T-helper 22 cell (primary cell): Measurements from ENCODE around the gene CALHM5.

ENCODE experiments used
- DNase-seq: peaks from one replicate; pipeline ENCODE4 v3.0.0-alpha.2; 2020; ENCODE audit warnings: low read depth

Gene CALHM5

DNA sequence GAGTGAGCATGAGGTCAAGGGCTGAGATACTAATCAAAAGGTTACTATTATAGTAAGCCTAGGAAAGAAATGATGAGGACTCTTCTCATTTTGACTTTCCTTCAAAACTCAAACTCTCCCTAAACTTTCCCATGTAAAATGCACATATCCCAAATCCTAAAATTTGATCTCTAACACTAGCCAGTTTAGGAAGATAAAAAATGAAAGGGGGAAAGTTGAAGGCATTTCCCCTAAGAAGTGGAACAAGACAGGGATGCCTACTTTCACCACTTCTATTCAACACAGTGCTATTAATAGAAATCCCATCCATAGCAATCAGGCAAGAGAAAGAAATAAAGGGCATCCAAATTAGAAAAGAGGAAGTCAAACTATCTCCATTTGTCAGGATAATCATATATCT lies 2.9 kb upstream of the CALHM5 start:
- DNase-seq = no peak

DNA sequence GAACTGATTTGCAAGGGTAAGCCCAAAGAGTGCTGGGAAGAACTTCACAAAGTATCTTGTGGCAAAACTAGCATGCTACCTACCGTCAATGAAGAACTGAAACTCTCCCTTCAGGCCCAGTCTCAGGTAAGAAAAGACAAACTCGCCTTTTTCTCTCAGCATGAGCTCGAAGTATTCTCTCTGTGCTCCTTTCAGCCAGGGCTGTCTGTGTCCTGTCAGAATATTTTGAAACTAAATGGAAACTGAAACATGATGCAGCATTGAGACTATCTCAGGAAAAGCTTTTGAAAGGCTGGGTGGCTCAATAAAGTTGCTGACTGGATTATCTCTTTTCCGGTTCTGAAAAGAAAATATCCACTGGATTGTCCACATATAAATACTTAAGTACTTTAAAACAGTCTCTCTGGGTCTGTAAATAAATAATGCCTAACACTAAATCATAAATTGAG lies 696 bp downstream of the CALHM5 start:
- no peak for DNase-seq

DNA sequence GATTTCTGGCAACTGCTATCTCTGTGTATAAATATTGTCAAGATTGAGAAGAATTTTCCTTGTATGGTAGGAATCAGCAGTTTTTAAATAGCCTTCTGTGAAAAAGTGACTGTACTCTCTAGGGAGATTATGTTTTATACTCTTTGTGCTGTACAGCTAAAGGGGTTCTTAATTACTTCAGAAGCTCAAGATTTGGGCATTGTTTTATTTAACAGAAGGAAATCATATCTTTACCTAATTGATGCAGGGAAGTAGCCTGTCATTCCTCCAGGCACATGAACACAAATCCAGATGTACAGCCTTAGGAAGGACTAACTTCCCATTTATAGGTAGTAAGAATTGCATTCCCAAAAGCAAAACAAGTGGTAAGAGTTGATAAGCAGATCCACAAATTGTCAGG lies 1.3 kb downstream of the CALHM5 start:
- DNase-seq = no peak

DNA sequence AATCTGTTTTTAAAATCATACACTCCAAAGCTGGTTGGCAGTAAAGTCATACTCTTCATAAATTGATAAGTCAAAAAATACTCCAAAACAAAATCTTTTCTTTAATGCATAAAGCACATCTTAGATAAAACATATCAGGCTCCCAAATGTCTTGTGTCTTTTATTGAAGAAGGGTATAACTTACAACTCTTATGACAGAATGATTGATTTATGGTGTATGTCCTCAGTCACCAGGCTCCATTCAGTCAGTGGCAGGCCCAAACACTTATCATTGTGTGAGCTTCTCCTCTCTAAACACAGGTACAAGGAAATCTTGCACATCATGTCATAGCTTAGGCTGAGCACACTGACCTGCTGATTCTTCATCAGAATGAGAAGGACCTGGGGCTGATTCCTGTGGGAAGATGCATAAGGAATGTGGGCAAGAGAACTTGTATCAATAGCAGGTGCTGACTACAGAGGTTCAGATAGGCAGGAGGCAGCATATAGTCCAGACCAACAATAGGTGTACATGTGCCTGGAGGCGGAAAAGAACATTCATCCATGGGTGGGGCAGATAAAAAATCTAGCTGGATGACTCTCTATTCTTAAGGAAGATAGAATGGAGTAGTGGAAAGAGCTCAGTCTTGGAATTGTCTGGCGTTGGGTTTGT lies 1.9 kb downstream of the CALHM5 start:
- no peak for DNase-seq

DNA sequence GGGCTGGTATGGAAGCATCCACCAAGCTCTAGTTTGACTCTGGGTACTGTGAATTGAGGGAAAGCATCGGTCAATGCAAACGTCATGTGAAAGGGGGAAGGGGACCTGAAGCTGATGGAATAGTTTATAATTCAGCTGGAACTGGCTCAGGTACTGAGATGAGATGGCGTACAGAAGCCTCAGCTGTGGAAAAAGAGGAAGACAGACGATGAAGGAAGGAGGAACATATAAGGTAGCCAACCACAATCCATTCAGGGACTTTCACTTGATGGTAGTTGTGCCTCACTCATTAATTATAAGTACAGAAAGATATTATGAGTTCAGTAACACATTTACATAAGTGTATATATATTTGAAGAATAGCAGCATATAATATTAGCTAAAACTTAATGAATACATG lies 2.7 kb downstream of the CALHM5 start:
- DNase-seq = no peak

DNA sequence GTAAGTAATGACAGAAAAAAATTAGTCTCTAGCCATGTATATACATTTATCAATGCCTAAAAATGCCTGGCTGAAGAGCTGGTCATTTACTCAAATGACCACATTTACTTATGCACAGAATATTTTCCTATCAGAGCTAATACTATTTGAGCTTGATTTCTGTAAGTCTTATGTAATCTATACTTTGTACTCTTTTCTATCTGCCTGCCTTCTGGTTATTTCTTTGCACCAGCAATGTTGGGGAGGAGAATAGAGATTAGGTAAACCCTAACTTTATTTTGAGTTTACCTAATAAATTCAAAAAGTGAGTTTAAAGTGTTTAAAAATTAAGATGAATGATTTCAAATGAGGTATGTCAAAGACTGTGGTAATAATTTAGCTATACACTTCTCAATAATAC lies 3.7 kb downstream of the CALHM5 start:
- no peak for DNase-seq

DNA sequence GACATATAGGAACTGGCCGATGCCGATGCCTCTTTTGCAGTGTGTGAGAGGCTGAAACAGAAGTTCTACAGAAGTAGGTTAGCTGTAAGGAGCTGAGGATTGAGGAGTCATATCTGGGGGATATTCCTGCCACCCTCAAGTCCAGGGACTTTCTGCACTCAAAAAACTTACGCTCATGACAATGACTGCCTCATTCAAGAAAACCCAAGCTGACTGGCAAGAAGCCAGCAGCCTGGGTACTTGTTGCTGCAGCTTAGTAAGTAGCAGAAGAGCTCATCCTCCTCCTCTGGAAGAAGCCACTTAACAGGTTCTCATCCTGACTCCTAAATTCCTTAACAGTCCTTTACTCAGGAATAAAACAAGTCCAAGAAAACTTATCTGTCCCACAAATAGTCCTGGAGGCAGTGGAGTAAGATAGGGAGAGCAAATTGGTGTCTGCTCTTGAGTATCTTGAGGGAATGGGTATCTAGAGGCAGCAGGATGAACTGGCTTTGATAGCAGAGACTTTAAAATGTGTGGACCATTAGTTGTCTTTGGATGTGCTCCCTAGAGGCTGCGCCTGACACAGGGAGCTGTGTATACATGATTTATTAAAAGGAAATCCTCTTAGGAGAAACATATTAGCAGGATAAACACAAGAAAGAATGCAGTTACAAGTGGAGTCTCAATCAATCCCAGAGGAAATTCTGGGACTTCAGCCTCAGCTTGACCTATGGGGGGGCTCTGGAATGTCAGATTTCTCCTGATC lies 7.4 kb downstream of the CALHM5 start:
- DNase-seq = no peak

DNA sequence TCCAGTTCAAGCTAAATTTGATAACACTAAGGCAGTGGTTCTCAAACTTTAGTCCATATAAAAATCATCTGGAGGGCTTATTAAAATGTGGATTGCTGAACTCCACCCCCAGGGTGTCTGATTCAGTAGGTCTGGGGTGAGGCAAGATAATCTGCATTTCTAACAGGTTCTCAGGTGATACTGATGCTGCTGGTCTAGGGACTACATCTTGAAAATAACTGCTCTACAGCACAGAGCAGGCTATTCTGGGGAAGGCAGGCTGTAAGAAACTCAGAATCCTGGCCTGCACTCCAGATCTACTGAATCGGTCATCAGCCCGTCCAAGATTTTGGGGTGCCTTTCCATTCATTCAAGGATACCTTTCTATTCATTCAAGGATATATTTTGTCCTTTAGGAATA lies 11.5 kb downstream of the CALHM5 start:
- no peak for DNase-seq

DNA sequence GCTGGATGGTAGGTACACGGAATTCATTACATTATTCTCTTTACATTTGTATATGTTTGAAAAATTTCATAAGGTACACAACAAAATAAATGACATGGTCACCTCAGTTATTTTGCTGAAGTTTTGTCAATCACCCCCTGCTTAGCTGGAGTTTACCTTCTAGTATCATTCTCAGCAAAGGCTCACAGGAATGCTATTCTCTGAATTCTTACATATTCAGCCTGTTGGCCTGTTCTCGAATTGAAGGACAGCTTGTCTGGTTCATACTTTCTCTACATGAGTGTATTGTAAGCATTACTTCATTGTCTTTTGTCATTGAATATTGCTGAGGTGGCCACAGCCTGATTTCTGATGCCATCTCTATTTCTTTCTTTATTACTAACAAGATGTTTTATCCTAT lies 12.8 kb downstream of the CALHM5 start:
- DNase-seq = no peak

DNA sequence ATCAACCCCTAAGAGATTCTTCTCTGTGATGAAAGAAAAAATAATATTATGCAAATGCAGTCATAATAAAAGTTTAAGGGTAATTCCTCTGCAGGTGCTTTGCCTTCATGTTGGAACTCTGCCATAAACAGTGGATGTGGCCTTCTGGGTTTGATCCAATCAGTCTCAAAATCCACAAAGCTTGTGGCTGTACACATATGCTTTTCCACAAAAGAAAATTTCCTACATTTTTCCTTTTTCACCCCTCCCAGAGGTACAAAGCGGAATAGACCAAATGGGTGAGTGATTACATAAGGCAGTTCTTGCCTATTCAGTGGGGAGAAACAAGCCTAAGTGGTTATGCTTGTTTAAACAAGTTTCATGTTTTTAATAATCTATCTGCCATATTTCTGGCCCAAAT lies 16.7 kb downstream of the CALHM5 start:
- DNase-seq = no peak

DNA sequence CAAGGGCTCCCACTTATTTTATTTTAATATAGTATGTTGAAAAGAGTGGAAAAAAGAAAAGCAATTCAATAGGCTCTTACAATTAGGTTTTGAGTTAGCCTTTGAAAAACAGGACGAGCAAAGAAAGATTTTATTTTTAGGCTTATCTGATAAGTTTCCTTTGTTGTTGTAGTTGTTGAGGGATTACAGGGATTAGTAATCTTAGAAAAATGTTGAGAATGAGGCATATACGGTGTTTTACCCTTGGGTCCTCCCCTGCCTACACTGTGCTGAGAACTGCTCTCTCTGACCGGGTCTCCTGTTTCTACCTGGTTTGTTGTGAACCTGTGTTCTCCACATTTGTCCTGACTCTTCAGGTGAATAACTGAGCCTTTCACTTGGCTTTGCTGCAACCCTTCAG lies 17.3 kb downstream of the CALHM5 start:
- DNase-seq = no peak

DNA sequence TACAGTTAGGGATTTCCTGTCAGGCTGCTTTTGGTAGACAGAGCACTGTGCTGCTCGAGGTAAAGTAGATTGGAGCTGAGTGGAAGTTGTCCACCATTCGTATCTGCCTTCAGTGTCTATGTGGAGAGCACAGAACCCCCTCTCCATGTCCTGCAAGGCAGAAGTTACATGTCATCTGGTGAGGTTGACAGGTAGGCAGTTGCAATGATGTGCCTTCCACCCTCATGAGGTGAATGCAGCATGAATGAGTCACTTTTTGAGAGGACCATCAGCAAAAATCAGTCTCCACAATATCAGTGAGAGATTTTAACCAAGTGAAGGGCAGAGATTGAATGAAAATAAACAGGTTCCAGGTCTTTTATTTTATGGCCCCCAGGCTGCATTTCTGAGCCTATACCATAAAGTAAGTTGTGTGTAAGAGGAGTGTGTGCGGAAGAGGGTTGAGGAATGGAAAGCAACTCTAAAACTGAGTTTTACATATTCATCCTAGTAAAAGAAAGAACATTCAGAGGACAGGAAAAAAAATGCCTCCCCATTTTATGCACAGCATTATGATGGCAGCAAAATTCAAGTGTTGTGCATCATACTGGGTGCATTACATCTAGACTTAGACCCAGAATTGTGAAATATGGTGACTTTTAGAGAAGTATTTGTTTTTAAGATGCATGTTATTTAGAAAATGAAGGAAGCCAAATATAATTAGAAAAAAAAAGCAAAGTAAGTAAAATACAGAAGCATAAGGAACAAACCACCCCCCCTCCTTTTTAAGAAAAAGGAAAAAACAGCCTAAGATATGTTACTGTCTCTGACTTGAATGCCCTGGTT lies 18.2 kb downstream of the CALHM5 start:
- DNase-seq = no peak

DNA sequence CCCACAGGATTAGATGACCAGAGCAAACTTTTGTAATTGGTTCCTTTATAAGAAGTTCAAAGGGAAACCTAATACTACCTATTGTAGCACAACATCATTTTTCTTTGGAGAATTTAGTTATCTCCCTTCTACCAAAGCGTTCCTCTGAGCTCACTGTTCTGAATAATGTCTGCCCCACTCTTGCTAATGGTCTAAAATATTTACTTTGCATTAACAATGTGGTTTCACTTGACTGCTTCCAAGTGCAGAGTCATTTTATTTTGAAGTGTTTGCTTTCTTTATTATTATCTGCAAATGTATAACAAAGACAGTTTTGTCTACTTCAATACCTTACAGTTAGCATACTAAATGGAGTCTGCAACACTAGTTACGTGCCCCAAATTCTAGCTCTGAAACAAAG lies 19.0 kb downstream of the CALHM5 start:
- no peak for DNase-seq

DNA sequence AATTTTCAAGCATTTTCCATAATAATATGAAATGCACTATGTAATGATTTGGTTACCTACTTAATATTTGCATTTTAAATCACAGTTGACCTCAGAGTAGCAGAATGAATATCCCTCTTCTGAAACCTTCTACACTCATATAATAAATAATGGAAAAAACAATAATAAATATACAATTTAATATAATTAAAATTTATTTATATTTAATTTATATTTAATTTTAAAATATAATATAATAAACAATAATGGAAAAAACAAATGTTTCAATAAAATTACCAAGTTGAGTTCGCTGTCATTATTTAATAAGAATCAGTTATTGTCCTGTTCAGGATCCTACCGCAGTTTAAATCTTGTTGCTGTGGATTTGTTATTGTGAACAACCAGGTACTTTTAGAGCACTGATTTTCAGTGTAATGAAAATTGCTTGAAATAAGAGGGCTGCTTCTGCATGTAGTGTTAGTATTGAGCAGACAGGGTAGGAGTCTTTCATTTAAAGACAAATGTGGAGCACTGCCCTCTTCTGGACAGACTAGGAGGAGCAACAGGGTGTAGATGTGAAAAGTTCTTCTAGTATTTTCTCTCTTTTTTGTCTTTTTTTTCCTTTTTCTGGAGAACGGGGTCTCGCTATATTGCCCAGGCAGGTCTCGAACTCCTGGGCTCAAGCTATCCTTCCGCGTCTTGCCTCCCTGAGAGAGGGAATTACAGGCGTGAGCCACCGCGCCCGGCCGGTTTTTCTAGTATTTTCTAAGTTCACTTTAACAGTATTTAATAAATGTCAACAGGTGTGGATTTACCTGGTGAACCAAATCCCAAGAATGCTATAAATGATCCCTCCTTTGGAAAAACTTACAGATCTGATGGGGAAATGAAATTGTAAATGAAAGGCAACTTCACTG lies 20.5 kb downstream of the CALHM5 start:
- peak; percentile 16 for DNase-seq

DNA sequence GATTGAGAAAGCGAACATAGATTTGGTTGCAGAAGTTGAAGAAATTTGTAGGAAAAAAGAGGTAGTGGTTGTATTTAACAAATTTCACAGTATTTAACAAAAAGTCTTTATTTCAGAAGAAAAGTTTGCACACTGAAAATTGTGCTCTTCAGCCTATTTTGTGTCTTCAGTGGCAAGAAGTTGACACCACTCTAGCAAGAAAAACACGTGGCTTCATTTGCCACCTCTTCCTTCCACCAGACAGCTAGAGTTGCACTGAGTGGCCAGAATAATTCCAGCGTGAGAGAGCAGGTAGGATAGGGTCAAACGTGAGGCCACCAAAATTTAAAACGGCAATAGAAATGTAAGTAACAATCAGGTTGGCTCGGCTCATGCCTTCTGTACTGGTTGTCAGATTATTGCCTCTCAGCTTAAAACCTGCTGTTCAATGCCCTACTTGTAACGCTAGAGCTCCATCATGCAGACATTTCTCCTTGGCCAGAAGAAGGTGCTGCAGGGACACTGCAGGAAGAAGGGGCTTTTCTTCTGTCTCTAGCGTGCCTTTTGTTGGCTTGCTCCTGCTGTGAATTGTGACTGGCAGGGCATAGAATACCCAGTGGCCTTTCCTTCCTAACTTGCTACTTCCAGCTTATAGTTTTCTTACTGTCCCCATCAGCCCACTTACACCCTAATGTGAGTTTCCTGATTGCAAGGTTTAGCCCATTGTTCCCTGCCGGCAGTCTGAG lies 22.0 kb downstream of the CALHM5 start:
- DNase-seq = no peak

DNA sequence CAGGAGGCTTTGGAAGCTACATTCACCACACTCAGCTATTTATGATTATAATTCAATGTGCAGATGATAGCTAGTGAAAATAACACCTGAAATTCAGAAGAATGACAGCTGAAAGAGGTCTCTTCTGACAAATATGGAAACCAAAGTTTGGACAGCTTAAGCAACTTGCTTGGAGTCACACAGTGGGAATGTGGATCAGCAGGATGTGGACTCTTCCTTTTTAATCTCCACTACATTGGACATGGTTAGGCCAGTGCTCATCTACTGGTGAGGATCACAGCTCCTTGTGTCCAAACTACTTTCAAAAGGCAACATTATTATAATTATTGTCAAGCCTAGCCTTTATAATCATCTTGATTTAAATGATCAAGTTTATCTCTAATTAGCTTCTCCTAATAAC lies 23.7 kb downstream of the CALHM5 start:
- no peak for DNase-seq

DNA sequence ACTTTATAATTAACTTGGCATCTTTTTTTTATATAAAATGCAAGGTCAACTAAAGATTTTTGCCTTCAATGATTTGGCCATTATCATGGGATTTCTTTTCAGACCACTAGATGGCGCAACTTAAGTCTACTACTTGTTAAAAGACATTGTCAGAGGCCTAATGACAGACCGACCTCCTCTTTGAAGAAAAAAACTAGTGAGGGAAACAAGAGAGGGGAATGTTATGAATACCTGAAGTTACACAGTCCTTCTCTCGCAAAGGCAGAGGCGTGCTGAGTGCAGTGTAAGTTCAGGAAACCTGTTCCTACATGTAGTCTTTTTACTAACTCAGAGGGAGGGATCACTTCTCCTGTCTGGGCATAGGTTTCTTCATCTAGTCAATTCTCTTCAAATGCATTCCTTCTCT lies 24.8 kb downstream of the CALHM5 start:
- no peak for DNase-seq

DNA sequence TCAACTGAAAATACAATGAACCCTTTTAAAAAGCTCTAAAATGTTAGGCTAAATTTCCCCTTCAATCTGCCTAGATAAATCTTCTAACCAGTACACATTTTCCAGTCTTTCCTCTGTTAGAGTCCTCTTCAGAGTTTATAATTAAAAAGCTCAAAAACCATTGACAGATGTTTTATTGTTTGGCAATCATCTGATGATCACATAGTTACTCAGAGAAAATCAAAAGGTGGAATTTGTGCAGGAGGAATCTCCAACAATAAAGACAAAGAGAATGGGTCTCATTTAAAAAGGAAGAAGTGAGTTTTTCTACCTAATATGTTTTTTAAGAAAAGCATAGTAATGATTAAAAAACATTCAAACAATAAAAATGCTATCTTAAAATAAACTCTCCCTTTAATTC lies 31.0 kb downstream of the CALHM5 start:
- DNase-seq = no peak

DNA sequence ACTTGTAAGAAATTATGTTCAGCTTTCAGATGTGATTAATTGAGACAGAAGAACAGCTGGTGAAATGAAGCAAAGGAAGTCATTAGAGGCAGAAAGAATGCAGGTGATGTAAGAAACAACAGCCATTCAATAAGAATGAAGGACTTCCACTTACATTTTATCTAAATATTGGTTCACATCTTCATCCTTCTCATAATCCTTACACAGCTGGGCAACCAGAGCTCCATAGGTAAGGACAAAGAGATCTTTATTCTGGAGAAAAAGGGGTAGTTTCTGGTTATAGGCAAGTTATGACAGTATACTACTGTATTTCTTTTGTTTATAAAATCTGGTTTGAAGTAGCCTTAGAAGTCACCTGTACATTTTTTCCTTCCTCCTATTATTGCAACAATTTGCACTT lies 31.7 kb downstream of the CALHM5 start:
- no peak for DNase-seq

DNA sequence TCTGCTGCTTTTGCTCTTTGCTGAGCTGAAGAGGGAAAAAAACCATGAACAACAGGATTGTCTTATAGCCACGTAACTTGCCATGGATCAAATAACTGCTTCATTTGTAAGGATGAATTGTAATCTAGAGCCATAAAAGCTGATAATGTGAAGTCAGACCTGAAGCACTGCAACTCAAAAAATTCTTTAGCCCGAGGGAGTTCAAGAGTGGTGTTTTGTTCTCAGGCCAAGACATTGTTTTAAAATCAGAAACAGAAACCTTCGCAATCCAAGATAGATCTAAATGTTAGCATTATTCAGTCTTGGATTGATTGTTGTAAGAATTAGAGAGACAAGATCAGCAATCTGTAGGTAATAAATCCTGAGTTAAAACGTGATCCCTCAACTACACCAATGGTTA lies 34.2 kb downstream of the CALHM5 start, which contains the start of gene TRAPPC3L:
TRAPPC3L (minus strand) TSS at position 34 of the 400 bp plus-strand sequence. CDS start 170 bp downstream, outside the sequence.
- no peak for DNase-seq

DNA sequence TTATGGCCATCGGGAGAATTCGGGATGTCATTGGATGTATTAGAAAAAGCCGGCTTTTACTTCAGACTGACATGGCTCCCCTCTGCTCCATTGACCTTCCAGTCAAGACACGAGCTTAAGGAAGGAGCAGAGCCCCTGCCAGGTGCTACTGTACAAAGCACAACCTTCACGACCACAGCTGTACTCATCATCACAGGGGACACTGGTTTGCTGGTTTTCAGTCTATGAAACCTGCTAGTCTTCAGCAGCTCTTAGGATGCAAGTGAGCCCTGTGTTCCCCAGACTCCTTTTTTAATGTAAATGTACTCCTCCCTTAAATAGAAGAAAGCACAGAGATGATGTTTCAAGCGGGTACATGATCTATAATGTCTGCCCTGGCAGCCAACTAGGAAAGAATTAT lies 35.9 kb downstream of the CALHM5 start:
- DNase-seq = no peak
